Left lung (tissue), 10 donors: ENCODE data around the gene ZBTB47. TPM values are rescaled to one million over a fixed set of nuclear protein-coding genes. Genes with fewer than 3 reads are reported as not detected.
A peak's percentile ranks its signal among the peaks of the same experiment; 100 is the strongest.

ENCODE experiments used
- ATAC-seq: fragments of 200-7000 bp; cut with Tn5 transposase; one replicate; pipeline ENCODE4 v1.9.1; 2020; ENCODE audit warnings: moderate library complexity
- DNase-seq, 4 donors: peaks; one replicate each; pipeline ENCODE4 v3.0.0-alpha.2; 2013 to 2020
- H3K27ac ChIP-seq, 2 donors: fragments of 200-600 bp; sonication (generic) in 1 of 2; one replicate each; pipeline versions ENCODE4 v1.5.0 to v1.8.0; 2020 to 2021
- H3K27me3 ChIP-seq, 2 donors: fragments of 200-600 bp; sonication (generic) in 1 of 2; one replicate each; pipeline versions ENCODE4 v1.5.0 to v1.8.0; 2020 to 2021
- H3K36me3 ChIP-seq, 2 donors: fragments of 200-600 bp; sonication (generic) in 1 of 2; one replicate each; pipeline versions ENCODE4 v1.5.0 to v1.8.0; 2020 to 2021
- H3K4me1 ChIP-seq, 2 donors: fragments of 200-600 bp; one replicate each; pipeline ENCODE4 v1.8.0; 2021
- H3K4me3 ChIP-seq, 2 donors: fragments of 200-600 bp; sonication (generic) in 1 of 2; one replicate each; pipeline versions ENCODE4 v1.5.0 to v1.8.0; 2020 to 2021; ENCODE audit warnings: mild to moderate bottlenecking in 1 of 2
- H3K9me3 ChIP-seq, 2 donors: fragments of 200-600 bp; sonication (generic) in 1 of 2; one replicate each; pipeline versions ENCODE4 v1.5.0 to v1.8.0; 2020 to 2021
- CTCF ChIP-seq, 2 donors: fragments of 200-600 bp; sonication (generic) in 1 of 2; IDR thresholded peaks; one replicate each; pipeline versions ENCODE4 v1.5.0 to v1.8.0; 2021; ENCODE audit warnings: antibody characterized with exemption in 2 of 2
- intact Hi-C, 2 donors: fragments of 100-400 bp; cut with DNase I; formaldehyde crosslinking; loops; one replicate each; pipeline versions ENCODE4 v1.11.2 to v1.14.2; 2022
- polyA plus RNA-seq, 6 donors: library from polyadenylated mRNA; unstranded; fragments of 120-200 nt; gene quantifications; one replicate each; pipeline ENCODE4 v1.2.1, GENCODE V29; 2013; ENCODE audit not compliant: insufficient read length in 6 of 6
- total RNA-seq, 2 donors: library from RNA; stranded (reverse); fragmentation: NEBNext Ultra II Directional; extraction: Animal tissue kit (Norgen Biotek cat#: 25700); gene quantifications; one replicate each; pipeline ENCODE4 v1.2.1, GENCODE V29; 2021
- donor health status: DM: no; HTN: yes; CAD: no.
- donor health status: DM: no; HTN: no; CAD: no.

The ZBTB47 gene
- total and polyA plus RNA-seq, 8 donors = 10.4 to 34.9 (median 15.1) TPM

GRCh38 chr3:42690191-42690590, 36.7 kb downstream of the ZBTB47 start:
- Histone ChIP-seq H3K36me3 (no peaks in the 10 kb centered on the region), H3K27ac (no peak overlapping the region), H3K9me3 (no peaks in the 10 kb centered on the region), H3K4me1 (peaks cover 4 to 6% of the 10 kb centered on the region in 2 donors), H3K27me3 (peaks cover 11 to 22% of the 10 kb centered on the region in 2 donors), H3K4me3 (no peak overlapping the region)
- DNase-seq = peak in 1 of 4 donors; percentile 25
- ATAC-seq = no peak
- no peak for TF ChIP-seq CTCF (IDR thresholded peaks at IDR 0.05)
- intact Hi-C loops = no loop called here

GRCh38 chr3:42690766-42691680, 37.5 kb downstream of the ZBTB47 start:
- ATAC-seq = no peak

GRCh38 chr3:42691816-42692666, 38.5 kb downstream of the ZBTB47 start:
- peaks cover 0 to 4% of the 10 kb centered on the region in 2 donors for H3K27me3 ChIP-seq
- no peak for TF ChIP-seq CTCF (IDR thresholded peaks at IDR 0.05)
- H3K27ac ChIP-seq = no peak overlapping the region
- intact Hi-C loops = no loop called here
- H3K4me3 ChIP-seq = no peak overlapping the region
- no peaks in the 10 kb centered on the region for H3K9me3 ChIP-seq
- no peaks in the 10 kb centered on the region for H3K36me3 ChIP-seq
- no peaks in the 10 kb centered on the region for H3K4me1 ChIP-seq
- ATAC-seq (no peak), DNase-seq (peak in 1 of 4 donors; percentile 17)

More at GRCh38 chr3:42690766-42691680, 37.5 kb downstream of the ZBTB47 start:
- H3K36me3 ChIP-seq = no peaks in the 10 kb centered on the region
- no peak for TF ChIP-seq CTCF (IDR thresholded peaks at IDR 0.05)
- H3K27me3 ChIP-seq = peaks cover 7 to 14% of the 10 kb centered on the region in 2 donors
- no peaks in the 10 kb centered on the region for H3K9me3 ChIP-seq
- H3K4me1 ChIP-seq = peaks cover under 1 to 2% of the 10 kb centered on the region in 2 donors
- H3K4me3 ChIP-seq = no peak overlapping the region
- intact Hi-C loops = no loop called here
- H3K27ac ChIP-seq = no peak overlapping the region
- DNase-seq = peak in 1 of 4 donors; percentile 30

- Histone ChIP-seq H3K9me3 (no peaks in the 10 kb centered on the region), H3K4me3 (no peak overlapping the region), H3K4me1 (no peaks in the 10 kb centered on the region), H3K27me3 (no peaks in the 10 kb centered on the region), H3K36me3 (no peaks in the 10 kb centered on the region), H3K27ac (no peak overlapping the region)
- DNase-seq = peak in 1 of 4 donors; percentile 19
- ATAC-seq = no peak
- TF ChIP-seq CTCF (IDR thresholded peaks at IDR 0.05) = no peak
- intact Hi-C loops = no loop called here
Observed at GRCh38 chr3:42692667-42693529, 39.4 kb downstream of the ZBTB47 start.
